Muscle of leg (tissue), 11 donors: ENCODE measurements around the gene SEMA5A. TPM values are rescaled to one million over a fixed set of nuclear protein-coding genes. Genes with fewer than 3 reads are reported as not detected.

Experiments used
- DNase-seq: peaks from one replicate; pipeline ENCODE4 v3.0.0; 2013
- H3K27ac ChIP-seq: one replicate; pipeline ENCODE4 v1.5.1; 2013; ENCODE audit warnings: mild to moderate bottlenecking, low read length, control low read depth
- H3K27me3 ChIP-seq: one replicate; pipeline ENCODE4 v1.6.1; 2013; ENCODE audit warnings: low read length; ENCODE audit not compliant: control insufficient read depth, insufficient read depth
- H3K36me3 ChIP-seq: one replicate; pipeline ENCODE4 v1.6.1; 2013; ENCODE audit warnings: low read length; ENCODE audit not compliant: control insufficient read depth, insufficient read depth
- H3K4me1 ChIP-seq: one replicate; pipeline ENCODE4 v1.6.1; 2013; ENCODE audit warnings: low read length; ENCODE audit not compliant: control insufficient read depth, insufficient read depth
- H3K4me3 ChIP-seq: one replicate; pipeline ENCODE4 v1.5.1; 2013; ENCODE audit warnings: low read length, control low read depth
- H3K9me3 ChIP-seq: replicated peaks from 2 replicates; pipeline ENCODE4 v1.6.1; 2013; ENCODE audit warnings: low read depth, low read length; ENCODE audit not compliant: control insufficient read depth
- WGBS: methylation state at CpG from one replicate; pipeline ENCODE4 v1.1.5; 2013; ENCODE audit warnings: missing lambda C conversion rate; ENCODE audit not compliant: insufficient coverage; 5-methylcytosine and 5-hydroxymethylcytosine counted together
- polyA plus RNA-seq, 8 donors: library from polyadenylated mRNA; unstranded; fragments of 120-200 nt; gene quantifications; one replicate each; pipeline versions ENCODE4 v1.2.1 to v1.2.3, GENCODE V29; 2013; ENCODE audit warnings: inconsistent platforms in 1 of 8, low replicate concordance in 1 of 8; ENCODE audit not compliant: insufficient read length in 8 of 8, insufficient read depth in 1 of 8
- total RNA-seq: library from RNA; stranded (reverse); fragments of 120-200 nt; gene quantifications from one replicate; pipeline ENCODE4 v1.2.4, GENCODE V29; 2013

The SEMA5A gene
- total and polyA plus RNA-seq, 9 donors = 25.1 to 53.5 (median 37.3) TPM

DNA sequence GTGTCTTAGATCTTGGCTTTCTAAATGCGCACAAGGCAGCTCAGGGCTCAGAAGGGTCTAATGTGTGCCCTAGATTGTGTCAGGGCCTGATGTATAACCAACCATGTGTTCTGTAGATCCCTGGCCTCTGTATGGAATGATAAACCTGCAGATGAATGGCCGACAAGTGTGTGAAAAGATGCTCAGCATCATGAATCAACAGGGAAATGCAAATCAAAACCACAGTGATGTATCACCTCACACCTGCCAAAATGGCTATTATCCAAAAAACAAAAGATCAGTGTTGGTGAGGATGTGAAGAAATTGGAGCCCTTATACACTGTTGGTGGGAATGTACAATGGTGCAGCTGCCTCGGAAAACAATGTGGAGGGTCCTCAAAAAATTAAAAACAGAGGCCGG is 489.8 kb downstream of the SEMA5A start:
- Histone ChIP-seq H3K27ac (no peak overlapping the region), H3K27me3 (no peaks in the 10 kb centered on the region), H3K36me3 (peaks cover 19% of the 10 kb centered on the region), H3K4me1 (peaks cover 5% of the 10 kb centered on the region), H3K9me3 (no peaks in the 10 kb centered on the region), H3K4me3 (no peak overlapping the region)
- no peak for DNase-seq
- 82% methylated on average over 3 of the region's 4 CpGs for WGBS

DNA sequence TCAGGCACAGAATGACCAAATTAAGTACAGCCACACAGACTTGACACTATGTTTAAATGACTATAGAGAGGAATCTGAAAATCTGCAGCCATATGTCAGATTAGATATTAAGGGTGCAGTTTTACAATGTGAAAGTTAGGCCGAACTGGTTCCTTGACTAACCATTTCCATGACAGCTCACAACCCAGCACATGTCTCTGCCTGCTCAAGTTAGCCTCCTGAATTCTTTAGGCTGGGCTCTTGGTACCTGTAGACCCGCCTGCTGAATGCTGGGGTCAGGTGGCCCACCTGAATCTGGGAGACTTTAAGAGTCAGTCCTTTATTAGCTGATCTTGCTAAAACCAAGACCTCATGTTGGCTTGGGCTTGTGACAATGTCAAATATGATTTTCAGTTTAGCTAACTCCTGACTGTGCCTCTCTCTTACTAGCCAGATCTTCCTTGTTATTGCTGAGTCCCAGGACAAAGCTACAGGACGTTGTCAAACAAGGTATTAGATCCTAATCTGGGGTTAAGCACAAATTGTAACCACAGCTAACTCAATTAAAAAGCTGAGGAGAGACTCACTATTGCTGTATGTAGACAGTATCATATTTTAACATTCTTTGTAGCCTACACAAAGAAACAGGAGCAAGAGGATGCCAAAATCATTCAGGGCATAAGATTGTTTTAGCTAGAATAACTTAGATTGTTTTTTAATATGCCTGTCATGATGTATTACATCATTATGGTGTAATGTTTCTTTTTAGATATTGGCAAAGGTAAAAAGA is 490.9 kb downstream of the SEMA5A start:
- no peak for DNase-seq
- no CpG with 5 or more reads among the region's 3 CpGs for WGBS

DNA sequence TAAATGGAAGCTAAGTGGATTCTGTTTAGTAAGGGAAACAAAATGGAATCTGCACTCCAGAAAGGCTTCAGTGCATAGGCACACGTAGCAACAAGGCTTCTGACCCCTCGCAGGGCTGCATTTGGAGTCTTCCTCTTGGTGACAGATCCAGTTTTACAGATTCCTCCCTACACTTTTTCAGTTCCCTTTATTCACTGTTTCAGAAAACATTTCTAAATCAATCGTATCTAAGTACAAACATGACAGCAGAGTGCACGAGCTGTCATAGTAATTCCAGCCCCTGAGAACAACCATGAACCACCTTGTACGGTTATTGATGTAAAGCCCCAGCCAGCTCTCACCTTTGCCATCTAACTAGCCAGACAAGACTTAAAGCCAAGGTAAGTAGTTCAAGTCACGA is 491.6 kb downstream of the SEMA5A start:
- H3K9me3 ChIP-seq = no peaks in the 10 kb centered on the region
- 100% methylated on average over 3 of the region's 6 CpGs for WGBS
- H3K4me1 ChIP-seq = peaks cover 2% of the 10 kb centered on the region
- H3K27ac ChIP-seq = no peak overlapping the region
- DNase-seq = no peak
- H3K36me3 ChIP-seq = peaks cover 25% of the 10 kb centered on the region
- H3K4me3 ChIP-seq = no peak overlapping the region
- H3K27me3 ChIP-seq = no peaks in the 10 kb centered on the region

More for the DNA sequence above, 490.9 kb downstream of the SEMA5A start:
- no peaks in the 10 kb centered on the region for H3K27me3 ChIP-seq
- H3K36me3 ChIP-seq = peaks cover 23% of the 10 kb centered on the region
- no peak overlapping the region for H3K4me3 ChIP-seq
- peaks cover 5% of the 10 kb centered on the region for H3K4me1 ChIP-seq
- H3K27ac ChIP-seq = no peak overlapping the region
- H3K9me3 ChIP-seq = no peaks in the 10 kb centered on the region

DNA sequence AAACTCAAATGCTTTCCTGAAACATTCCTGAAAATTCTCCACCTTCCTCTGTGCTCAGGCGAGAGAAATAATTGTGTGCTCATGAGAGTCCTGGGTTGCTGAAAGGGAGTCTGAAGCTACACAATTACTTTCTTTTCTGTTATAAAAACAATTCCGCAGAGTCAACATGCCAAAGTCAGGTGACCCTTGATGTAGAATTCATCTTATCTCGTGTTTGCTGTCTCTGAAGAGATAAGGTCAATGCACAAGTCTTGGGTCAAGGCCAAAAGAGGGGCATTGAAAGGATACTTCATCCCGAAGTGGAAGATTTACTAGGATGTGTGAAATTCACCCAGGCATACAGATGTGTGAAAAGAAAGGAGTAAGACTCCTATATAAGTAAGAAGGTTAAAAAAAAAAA is 493.5 kb downstream of the SEMA5A start:
- Histone ChIP-seq H3K4me1 (peaks cover 6% of the 10 kb centered on the region), H3K27me3 (no peaks in the 10 kb centered on the region), H3K27ac (no peak overlapping the region), H3K36me3 (peaks cover 32% of the 10 kb centered on the region), H3K9me3 (no peaks in the 10 kb centered on the region), H3K4me3 (no peak overlapping the region)
- DNase-seq = no peak
- 43% methylated on average over 1 of the region's 4 CpGs for WGBS

DNA sequence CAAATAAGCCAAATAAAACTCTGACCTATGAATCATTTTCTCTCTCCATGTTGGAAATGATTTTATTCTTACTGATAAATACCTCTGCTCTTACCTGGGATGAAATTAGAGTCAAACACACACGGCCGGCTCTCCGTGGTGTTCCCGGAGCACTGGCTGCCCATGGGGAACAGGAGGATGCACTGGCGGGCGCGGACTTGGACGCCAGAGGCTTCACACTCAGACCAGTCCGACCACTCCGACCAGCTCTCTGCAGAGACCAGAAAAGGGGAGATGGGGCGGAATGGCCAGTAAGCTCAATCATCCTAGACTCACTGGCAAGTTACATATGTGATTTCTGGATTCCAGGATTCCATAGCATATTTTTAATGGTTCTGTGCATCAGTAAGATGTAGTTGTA is 494.1 kb downstream of the SEMA5A start:
- Histone ChIP-seq H3K27ac (no peak overlapping the region), H3K4me1 (peaks cover 6% of the 10 kb centered on the region), H3K4me3 (no peak overlapping the region), H3K9me3 (no peaks in the 10 kb centered on the region), H3K36me3 (peaks cover 32% of the 10 kb centered on the region), H3K27me3 (no peaks in the 10 kb centered on the region)
- DNase-seq = no peak
- 96% methylated on average over 10 of the region's 11 CpGs for WGBS

DNA sequence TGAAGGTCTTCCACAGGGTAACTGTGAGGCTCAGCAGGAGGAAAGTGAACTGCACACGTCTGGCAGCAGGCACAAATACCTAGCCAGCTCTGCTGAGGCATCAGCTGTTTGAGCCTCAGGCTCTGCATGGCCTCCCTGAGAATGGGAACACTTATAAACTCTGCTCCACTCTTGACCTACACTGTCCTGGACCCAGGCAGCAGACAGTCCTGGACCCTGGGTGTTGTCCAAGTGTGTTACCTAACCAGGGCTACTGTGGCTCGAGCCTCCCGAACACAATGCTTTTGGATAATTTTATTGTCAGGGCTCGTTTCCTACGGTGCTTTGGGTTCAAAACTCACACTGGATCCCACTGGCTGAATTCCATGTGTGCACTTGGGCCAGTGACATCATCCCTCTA is 497.9 kb downstream of the SEMA5A start:
- H3K36me3 ChIP-seq = peaks cover 25% of the 10 kb centered on the region
- WGBS = 71% methylated on average over 4 of the region's 5 CpGs
- no peaks in the 10 kb centered on the region for H3K27me3 ChIP-seq
- no peak overlapping the region for H3K27ac ChIP-seq
- H3K4me3 ChIP-seq = no peak overlapping the region
- no peak for DNase-seq
- no peaks in the 10 kb centered on the region for H3K9me3 ChIP-seq
- H3K4me1 ChIP-seq = peaks cover 6% of the 10 kb centered on the region

DNA sequence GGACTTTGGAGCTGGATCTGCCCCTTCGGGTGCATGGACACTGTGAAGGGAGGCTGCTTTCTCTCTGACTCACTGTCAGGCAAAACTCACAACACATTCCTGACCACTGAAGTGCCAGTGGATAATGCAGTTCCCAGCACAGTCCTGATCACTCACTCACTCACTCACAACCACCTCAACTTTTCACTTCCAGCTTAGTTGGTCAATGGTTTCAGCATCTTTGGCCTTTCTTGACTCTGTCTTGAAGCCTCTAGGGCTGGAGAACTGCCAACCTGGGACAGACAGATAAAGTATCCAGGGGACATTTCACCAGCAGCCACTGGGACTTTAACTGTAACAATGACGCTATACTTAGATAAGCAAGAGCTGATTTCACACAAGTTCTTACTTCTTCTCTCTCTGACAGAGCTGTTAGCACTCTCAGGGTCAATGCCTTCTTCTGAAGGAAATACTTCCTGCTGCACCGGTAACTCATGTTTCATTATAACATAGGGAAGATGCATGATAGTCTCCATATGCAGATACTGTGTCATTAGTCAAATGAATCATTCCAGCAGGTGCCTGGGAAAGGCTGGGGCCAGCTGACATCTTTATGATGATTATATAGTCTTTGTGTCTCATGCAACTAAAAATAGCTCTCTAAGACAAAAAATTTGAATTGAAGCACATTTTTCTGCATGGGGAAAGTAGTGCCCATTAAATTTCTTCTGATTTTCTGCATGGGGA is 499.0 kb downstream of the SEMA5A start:
- peaks cover 21% of the 10 kb centered on the region for H3K36me3 ChIP-seq
- WGBS = 67% methylated on average over 1 of the region's 3 CpGs
- H3K9me3 ChIP-seq = no peaks in the 10 kb centered on the region
- H3K4me1 ChIP-seq = peaks cover 6% of the 10 kb centered on the region
- DNase-seq = no peak
- no peak overlapping the region for H3K4me3 ChIP-seq
- no peaks in the 10 kb centered on the region for H3K27me3 ChIP-seq
- no peak overlapping the region for H3K27ac ChIP-seq

DNA sequence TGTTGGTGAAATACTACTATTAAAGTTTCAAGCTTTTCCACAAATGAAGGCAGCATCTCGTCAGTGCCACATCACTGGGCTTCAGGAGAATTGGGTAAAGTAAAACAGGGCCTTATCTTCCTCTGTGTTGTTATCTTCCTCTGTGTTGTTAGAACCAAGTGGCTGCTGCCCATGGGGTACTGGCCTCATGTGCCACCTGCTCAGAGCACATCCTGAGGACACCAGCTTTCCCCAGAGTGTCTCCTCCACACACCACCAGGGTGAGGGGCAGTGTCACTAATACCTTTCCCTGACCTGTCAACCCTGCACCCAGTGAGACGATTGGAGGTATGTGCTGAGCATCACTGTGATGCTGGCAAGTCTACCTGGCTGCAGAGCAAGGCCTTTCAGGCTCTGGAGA is 499.9 kb downstream of the SEMA5A start:
- no peak overlapping the region for H3K27ac ChIP-seq
- no peaks in the 10 kb centered on the region for H3K9me3 ChIP-seq
- no peaks in the 10 kb centered on the region for H3K27me3 ChIP-seq
- H3K4me3 ChIP-seq = no peak overlapping the region
- H3K36me3 ChIP-seq = peaks cover 21% of the 10 kb centered on the region
- H3K4me1 ChIP-seq = peaks cover 6% of the 10 kb centered on the region
- WGBS = 100% methylated on average over 1 of the region's 2 CpGs
- DNase-seq = no peak

DNA sequence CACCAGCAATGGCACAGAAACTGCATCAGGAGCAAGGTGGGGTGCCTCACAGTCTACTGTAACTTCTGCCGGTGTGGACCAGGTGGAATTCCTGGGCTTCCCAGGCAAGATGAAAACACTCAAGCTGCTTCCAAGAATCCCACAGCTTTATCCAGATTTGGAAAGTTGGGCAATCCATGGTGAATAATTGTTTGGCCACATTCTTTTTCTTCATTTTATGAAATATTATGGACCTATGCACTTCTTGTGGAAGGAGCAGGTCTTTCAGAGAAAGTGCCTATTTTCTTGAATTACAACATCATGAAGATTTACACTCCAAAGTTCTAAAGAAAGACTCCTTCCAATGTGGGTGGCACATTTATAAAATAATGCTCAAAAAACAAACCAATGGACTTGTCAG is 503.6 kb downstream of the SEMA5A start:
- no peaks in the 10 kb centered on the region for H3K9me3 ChIP-seq
- no peaks in the 10 kb centered on the region for H3K27me3 ChIP-seq
- no peak overlapping the region for H3K4me3 ChIP-seq
- no peak overlapping the region for H3K27ac ChIP-seq
- no peaks in the 10 kb centered on the region for H3K4me1 ChIP-seq
- DNase-seq = no peak
- peaks cover 8% of the 10 kb centered on the region for H3K36me3 ChIP-seq
- WGBS = 100% methylated on average over 1 of the region's 1 CpG

DNA sequence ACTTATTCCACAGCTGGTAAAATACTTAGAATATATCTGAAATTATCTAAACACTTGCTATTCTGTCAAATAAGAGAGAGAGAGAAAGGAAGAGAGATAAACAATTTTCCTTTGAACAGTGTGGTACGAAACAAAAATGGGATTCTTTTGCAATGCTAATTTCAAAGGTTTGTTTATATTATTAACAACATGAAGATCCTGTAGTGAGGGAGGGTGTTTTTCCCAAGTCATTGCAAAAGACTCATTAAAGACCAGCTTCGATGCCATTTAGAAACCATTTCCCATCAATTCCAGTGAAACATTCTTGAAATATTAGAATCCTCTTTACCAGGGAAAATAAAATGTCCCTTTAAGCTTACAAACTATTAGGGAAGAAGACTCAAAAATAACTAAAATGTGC is 505.4 kb downstream of the SEMA5A start:
- no peak for DNase-seq
- H3K36me3 ChIP-seq = peaks cover 8% of the 10 kb centered on the region
- H3K27ac ChIP-seq = no peak overlapping the region
- H3K27me3 ChIP-seq = no peaks in the 10 kb centered on the region
- no peaks in the 10 kb centered on the region for H3K9me3 ChIP-seq
- no peak overlapping the region for H3K4me3 ChIP-seq
- H3K4me1 ChIP-seq = no peaks in the 10 kb centered on the region
- no CpG with 5 or more reads among the region's 2 CpGs for WGBS
